HG02885 (cell line): Measurements from ENCODE around the gene CIC.
"Not testable (repeated sequence)": the region's sequence is repeated elsewhere in the genome, so short reads cannot be mapped to it uniquely, and the experiment has no call there.

Experiments used
- ATAC-seq: cut with Tn5 transposase; IDR thresholded peaks from one replicate; pipeline ENCODE4 v1.9.1; 2021; ENCODE audit warnings: mild to moderate bottlenecking; ENCODE audit not compliant: unreplicated experiment, poor library complexity

The CIC gene

GRCh38 chr19:42325896-42326771, 57.1 kb downstream of the CIC start:
- peak; percentile 12 for ATAC-seq

DNA sequence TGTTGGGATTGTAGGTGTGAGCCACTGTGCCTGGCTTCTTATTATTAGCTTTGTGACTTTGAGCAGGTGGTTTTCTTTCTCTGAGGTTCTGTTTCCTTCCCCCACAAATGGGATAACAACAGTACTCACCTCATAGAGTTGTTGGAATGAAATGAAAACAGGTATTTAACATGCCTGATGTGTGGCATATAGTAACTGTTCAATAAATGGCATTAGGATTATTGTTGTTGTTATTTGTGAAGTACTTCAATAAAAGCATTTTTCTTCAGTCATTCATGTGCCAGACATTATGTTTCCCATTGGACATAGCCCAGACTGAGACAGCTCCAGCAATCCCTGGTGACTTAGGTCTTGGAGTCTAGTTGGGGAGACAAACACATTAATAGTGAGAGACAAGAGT, 57.9 kb downstream of the CIC start:
- ATAC-seq = no peak

GRCh38 chr19:42327381-42327780, 58.3 kb downstream of the CIC start:
- ATAC-seq = no peak

- ATAC-seq = no peak
Measured at GRCh38 chr19:42328106-42328505, 59.1 kb downstream of the CIC start.

DNA sequence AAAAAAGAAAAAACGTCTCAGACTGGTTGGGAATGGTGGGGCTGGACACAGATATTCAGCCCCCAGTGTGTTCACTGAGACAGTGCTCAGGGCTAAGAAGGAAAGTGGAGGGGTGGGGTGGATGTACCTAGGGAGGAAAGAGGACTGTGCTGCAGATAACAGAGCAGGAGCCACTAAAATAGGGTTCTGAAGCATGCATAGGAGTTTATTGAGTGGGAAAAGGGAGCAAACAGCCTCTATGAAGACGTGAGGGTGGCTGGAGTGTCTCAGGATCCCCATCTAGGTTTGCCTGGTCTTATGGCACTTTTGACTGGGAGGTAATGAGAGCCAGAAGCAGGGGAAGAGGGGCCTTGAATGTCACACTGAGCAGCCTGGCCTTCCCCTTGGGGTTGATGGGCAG, 59.8 kb downstream of the CIC start:
- ATAC-seq = no peak

DNA sequence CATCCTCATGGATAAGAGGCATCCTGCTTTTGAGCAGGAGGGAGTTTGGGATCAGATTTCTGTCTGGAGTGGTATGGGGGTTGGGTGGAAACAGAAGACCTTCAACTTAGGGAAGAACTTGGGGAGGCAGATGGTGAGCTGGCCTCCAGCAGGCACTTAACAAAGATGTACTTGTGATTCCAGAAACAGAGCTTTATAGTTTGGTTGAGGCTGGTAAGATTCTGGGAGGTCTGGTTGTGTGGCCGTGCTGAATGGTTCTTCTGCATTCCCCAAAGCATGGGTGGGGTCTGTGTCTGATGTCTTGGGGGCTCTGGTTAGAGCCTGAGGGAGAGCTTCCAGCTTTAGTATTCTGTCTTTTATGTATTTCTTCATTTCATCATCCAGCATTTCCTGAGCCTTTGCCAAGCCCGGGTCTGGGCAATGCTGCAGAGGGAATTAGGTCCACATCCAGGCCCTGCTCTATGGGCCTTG, 61.2 kb downstream of the CIC start:
- no peak for ATAC-seq

DNA sequence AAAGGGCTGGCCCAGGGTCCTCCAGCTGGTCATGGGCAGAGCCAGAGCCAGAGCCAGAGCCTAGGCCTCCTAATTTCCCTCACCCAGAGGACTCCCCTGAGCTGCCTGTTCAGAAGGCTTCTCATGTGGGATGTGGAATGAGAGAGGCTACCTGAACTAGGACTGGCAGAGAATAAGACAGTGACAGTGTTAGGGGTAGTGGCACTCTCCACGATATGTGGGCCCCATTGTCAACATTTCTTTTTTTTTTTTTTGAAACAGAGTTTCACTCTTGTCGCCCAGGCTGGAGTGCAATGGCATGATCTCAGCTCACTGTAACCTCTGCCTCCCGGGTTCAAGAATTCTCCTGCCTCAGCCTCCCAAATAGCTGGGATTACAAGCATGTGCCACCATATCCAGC, 62.3 kb downstream of the CIC start:
- not testable (repeated sequence) for ATAC-seq

- ATAC-seq = no peak
Measured at GRCh38 chr19:42332059-42332458, 63.0 kb downstream of the CIC start.

DNA sequence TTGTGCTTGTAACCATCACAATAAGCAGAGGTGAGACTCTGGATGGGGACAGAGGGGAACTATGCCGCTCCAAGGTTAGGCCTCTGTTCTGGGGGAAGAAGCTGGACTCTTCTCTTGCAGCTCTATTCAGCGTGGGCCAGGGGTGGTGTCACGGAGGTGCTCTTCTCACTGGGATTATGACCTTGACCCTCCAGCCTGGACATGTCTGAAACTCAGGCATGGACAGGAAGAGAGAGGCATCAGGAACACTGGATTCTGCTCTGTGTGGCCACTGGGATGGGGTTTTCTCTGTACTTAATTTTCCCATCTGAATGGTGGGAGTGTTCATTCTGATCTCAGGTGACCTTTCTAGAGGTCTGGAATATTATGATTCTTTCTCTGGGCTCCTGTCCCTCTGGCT, 64.0 kb downstream of the CIC start:
- ATAC-seq = no peak

DNA sequence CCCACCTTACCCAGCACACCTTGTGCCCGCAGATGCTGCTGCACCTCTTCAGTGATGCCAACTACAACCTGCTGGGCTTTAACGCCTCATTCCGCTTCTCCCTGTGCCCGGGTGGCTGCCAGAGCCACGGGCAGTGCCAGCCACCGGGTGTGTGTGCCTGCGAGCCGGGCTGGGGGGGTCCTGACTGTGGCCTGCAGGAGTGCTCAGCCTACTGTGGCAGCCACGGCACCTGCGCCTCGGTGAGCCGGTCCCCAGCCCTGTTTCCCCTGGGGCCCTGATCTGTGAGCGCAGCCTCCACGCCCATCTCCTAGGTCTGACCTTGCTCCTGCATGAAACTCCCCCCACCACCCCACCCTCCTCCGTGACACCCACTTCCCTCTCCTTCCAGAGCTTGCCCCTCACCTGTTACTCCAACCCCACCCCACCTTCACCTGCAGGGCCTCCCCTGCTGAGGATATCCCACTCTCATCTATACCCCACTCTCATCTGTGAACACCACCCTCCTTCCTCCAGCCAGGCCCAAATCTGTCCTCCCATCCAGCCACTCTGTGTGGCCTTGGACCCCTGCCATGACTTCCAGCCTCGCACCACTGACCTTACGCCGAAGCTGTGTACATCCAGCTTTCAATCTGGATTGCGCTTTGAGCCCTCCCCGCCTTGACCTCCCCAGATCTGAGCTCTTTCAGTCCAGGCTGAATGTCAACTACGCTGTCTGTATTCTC, 65.1 kb downstream of the CIC start:
- no peak for ATAC-seq

DNA sequence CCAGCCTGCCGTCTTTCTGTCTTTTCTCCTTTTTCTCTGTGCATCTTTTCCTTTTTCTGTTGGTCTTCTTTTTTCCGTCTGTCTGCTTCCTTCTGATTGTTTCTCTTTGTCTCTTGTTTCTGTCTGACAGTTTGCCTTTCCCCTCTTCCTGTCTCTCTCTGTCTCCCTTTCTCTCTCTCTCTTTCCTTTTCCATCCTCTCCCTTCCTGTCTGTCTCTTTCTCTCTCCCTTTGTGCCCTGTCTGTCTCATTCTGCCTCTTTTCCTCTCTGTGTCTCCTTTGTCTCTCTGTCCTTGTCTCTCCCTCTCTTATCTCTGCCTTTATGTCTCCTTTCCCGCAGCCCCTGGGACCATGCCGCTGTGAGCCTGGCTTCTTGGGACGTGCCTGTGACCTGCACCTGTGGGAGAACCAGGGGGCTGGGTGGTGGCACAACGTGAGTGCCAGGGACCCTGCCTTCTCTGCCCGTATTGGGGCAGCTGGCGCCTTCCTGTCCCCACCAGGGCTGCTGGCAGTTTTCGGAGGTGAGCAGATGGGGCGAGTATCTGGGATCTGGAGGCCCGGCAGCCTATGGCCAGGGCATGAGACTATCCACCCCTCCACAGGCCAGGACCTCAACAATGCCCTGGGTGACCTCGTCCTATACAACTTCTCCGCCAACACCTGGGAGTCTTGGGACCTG, 65.8 kb downstream of the CIC start:
- ATAC-seq = no peak

DNA sequence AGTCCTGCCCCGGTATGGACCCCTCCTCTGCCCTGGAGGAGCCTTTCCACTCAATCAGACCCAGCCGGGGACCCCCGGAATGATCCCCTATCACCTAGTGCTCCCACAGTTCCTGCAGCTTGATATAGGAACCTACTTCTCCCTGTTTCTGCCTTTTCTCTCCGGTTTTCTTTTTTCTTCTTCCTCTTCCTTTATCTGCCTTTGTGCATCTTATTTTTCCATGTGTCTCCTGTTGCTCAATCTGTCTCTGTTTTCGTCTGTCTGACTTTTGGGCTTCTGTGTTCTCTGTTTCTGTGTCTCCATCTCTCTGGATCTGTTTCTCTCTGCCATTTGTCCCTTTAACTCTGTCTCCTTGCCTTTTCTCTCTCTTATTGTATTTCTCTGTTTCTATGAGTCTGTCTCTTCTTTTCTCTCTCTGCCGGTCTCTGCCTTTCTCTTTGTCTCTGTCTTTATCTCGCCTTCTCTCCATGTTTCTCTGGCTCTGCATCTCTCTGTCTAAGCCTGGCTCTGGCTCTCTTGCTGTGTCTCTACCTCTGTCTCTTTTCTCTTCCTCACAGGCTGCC, 66.4 kb downstream of the CIC start:
- no peak for ATAC-seq

DNA sequence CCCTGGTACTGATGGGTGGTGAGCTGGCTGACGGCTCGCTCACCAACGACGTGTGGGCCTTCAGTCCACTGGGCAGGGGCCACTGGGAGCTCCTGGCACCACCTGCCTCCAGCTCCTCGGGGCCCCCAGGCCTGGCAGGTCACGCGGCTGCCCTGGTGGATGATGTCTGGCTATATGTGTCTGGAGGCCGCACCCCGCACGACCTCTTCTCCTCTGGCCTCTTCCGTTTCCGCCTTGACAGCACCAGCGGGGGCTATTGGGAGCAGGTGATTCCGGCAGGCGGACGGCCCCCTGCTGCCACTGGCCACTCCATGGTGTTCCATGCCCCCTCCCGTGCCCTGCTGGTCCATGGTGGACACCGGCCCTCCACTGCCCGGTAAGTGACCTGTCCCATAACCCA, 66.9 kb downstream of the CIC start:
- no peak for ATAC-seq

DNA sequence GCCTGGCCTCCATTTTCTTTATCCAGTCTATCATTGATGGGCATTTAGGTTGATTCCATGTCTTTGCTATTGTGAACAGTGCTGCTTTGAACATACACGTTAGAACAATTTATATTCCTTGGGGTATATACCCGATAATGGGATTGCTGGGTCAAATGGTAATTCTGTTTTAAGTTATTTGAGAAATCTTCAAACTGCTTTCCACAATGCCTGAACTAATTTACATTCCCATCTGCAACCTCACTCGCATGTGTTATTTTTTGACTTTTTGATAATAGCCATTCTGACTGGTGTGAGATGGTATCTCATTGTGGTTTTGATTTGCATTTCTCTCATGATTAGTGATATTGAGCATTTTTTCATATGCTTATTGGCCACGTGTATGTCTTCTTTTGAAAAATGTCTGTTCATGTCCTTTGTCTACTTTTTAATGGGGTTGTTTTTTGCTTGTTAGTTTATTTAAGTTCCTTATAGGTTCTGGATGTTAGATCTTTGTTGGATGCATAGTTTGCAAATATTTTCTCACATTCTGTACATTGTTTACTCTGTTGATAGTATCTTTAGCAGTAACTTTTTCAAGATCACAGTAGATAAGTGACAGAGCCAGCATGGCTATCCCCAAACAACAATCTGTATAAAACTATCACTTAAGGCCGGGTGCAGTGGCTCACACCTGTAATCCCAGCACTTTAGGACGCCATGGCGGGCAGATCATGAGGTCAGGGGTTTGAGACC, 70.2 kb downstream of the CIC start:
- not testable (repeated sequence) for ATAC-seq

DNA sequence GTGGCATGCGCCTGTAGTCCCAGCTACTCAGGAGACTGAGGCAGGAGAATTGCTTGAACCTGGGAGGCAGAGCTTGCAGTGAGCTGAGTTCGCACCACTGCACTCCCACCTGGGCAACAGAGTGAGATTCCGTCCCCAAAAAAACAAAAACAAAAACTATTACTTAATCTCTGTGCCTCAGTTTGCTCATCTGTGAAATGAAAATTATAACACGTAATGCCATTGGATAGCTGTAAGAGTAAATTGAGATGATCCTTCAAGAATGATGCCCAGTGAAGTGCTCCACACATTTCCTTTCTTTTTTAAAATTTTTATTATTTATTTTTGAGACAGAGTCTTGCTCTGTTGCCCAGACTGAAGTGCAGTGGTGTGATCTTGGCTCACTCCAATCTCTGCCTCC, 70.9 kb downstream of the CIC start:
- ATAC-seq = not testable (repeated sequence)

GRCh38 chr19:42343344-42344110, 74.5 kb downstream of the CIC start:
- ATAC-seq = no peak

DNA sequence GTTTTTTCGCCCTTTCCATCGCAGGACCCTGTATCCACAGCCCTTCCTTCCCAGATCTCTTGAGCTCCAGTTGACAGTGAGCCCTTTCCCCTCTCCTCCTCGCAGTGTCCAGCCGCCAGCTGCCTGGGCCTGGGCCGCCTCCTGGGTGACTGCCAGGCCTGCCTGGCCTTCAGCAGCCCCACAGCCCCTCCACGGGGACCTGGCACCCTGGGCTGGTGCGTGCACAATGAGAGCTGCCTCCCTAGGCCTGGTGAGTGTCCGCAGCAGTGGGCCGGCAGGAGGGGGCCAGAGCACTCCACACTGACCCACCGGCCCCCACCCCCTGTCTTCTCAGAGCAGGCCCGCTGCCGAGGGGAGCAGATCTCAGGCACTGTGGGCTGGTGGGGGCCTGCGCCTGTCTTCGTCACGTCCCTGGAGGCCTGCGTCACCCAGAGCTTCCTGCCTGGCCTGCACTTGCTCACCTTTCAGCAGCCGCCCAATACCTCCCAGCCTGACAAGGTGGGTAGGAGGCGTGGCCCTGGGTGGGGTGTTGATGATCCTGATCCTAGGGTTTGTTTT, 75.4 kb downstream of the CIC start:
- no peak for ATAC-seq
